ENCODE data around the gene ZNF593OS. TPM values are rescaled to one million over a fixed set of nuclear protein-coding genes. Genes with fewer than 3 reads are reported as not detected.

The ZNF593OS gene
- total and polyA plus RNA-seq, 2 of the 8 experiments (the other 6 are each of a cell fraction or from before 2014, with no cell fraction given) = not detected

- Histone ChIP-seq H2BK20ac (ENCODE audit: low read length) (no peak overlapping the region), H2BK5ac (ENCODE audit: low read depth, low read length) (0 out of 2 replicates have a peak overlapping the region, but pooled peaks have one; percentile 18), H2BK15ac (ENCODE audit: low read length) (no peak overlapping the region; the same call in 1 of the 2 replicates), H3K4me3 (ENCODE audit: extremely low read depth in 1 of 4, insufficient read depth in 2 of 4, low read depth in 3 of 4, low read length in 4 of 4) (no peak overlapping the region), H3K79me2 (ENCODE audit: control insufficient read depth in 1 of 2, insufficient read depth in 2 of 2, low read length in 2 of 2) (no peaks in the 10 kb centered on the region), H3K14ac (ENCODE audit: insufficient read length) (no peak overlapping the region), H2BK12ac (ENCODE audit: low read depth, low read length) (no peak overlapping the region), H4K5ac (ENCODE audit: insufficient read length, low read depth, low read length) (no peak overlapping the region), H3K4ac (replicated peaks; ENCODE audit: insufficient read length, low read depth, low read length) (peak overlapping the region; percentile 44), H3K56ac (replicated peaks; ENCODE audit: insufficient read length, low read depth, low read length) (no peak overlapping the region), H3K18ac (ENCODE audit: extremely low read depth, low read length) (no peak overlapping the region), H4K8ac (ENCODE audit: extremely low read depth, insufficient read depth, low read length) (no peak overlapping the region), H3K4me1 (replicated peaks in 1 of 4; ENCODE audit: control insufficient read depth in 3 of 4, insufficient read depth in 4 of 4, low read length in 3 of 4) (peaks cover 0 to 7% (median 2%) of the 10 kb centered on the region in 4 experiments; a peak in 3 of 7 replicates), H2AFZ (ENCODE audit: low read length) (no peak overlapping the region), H2AK5ac (ENCODE audit: low read depth, low read length) (no peak overlapping the region), H3K36me3 (ENCODE audit: control insufficient read depth in 2 of 4, insufficient read depth in 4 of 4, low read length in 3 of 4) (0 out of 8 replicates have a peak, but pooled peaks cover 0 to 6% (median 0%) of the 10 kb centered on the region in 4 experiments), H3K23ac (ENCODE audit: insufficient read length) (no peak overlapping the region), H3K27ac (ENCODE audit: low read depth, low read length) (no peak overlapping the region), H3K23me2 (ENCODE audit: low read depth, low read length) (no peaks in the 10 kb centered on the region; the same call in 1 of the 2 replicates), H2BK120ac (replicated peaks; ENCODE audit: low read depth, low read length) (no peak overlapping the region), H4K20me1 (replicated peaks in 1 of 2; ENCODE audit: control insufficient read depth in 1 of 2, insufficient read depth in 2 of 2, low read length in 2 of 2) (no peaks in the 10 kb centered on the region), H3K4me2 (ENCODE audit: insufficient read depth in 1 of 2, low read depth in 2 of 2, low read length in 2 of 2) (no peak overlapping the region), H3K79me1 (ENCODE audit: low read depth, low read length) (no peaks in the 10 kb centered on the region), H4K91ac (replicated peaks; ENCODE audit: insufficient read length, low read length) (no peak overlapping the region), H3K9me3 (ENCODE audit: insufficient read depth in 2 of 2, low read depth in 1 of 2, low read length in 1 of 2) (no peaks in the 10 kb centered on the region), H3K9ac (replicated peaks in 1 of 4; ENCODE audit: extremely low read depth in 1 of 4, low read depth in 3 of 4, low read length in 3 of 4) (no peak overlapping the region), H3K27me3 (replicated peaks in 1 of 4; ENCODE audit: control insufficient read depth in 3 of 4, extremely low read depth in 1 of 4, insufficient read depth in 3 of 4, low read length in 3 of 4) (no peaks in the 10 kb centered on the region)
- no peak for DNase-seq (ENCODE audit: low read depth in 1 of 2, low spot score in 2 of 2)
- CTCF ChIA-PET (ENCODE audit: partially characterized antibody) = interaction anchor here (0.6 to 12.6 kb wide), 9 partner anchors 12 to 345 kb away, joined by 3 to 159 read pairs (median 9); partner anchors contain the start of genes C1orf232, CEP85, CNKSR1 and ZNF593
- WGBS, 2 experiments (ENCODE audit: extremely low coverage in 1 of 2, insufficient coverage in 1 of 2, insufficient read length in 1 of 2, insufficient replicate concordance in 2 of 2, low coverage in 1 of 2, low lambda C conversion rate in 2 of 2, missing lambda C conversion rate in 1 of 2) = 82% methylated on average over 3 of the region's 3 CpGs; no CpG with 5 or more reads in 1 of the 2 experiments
- no peak for FAIRE-seq
- POLR2A ChIA-PET (ENCODE audit: partially characterized antibody) = interaction anchor here (0.6 to 3.2 kb wide), 3 partner anchors 13 to 88 kb away, joined by 3 to 22 read pairs (median 4); partner anchors contain the start of genes CEP85, CNKSR1 and SH3BGRL3
- no peak for TF ChIP-seq FOSL1 (IDR thresholded peaks at IDR 0.05; ENCODE audit: insufficient read depth, low read depth, low read length)
- no peak for TF ChIP-seq ZNF274 (IDR thresholded peaks at IDR 0.05; ENCODE audit: borderline replicate concordance, extremely low read depth, low read length)
- no peak for TF ChIP-seq TEAD4 (IDR thresholded peaks at IDR 0.05; ENCODE audit: low read depth, low read length)
- TF ChIP-seq RXRA (IDR thresholded peaks at IDR 0.05; ENCODE audit: insufficient read depth, low read depth, low read length) = no peak
- TF ChIP-seq CTBP2 (IDR thresholded peaks at IDR 0.05; ENCODE audit: borderline replicate concordance, insufficient read depth, insufficient read length, low read length) = no peak
- TF ChIP-seq KDM1A (IDR thresholded peaks at IDR 0.05; ENCODE audit: borderline replicate concordance, low read length) = no peak
- no peak for TF ChIP-seq TBP (IDR thresholded peaks at IDR 0.05; ENCODE audit: low read depth, low read length)
- TF ChIP-seq SUZ12 (IDR thresholded peaks at IDR 0.05; ENCODE audit: low read length) = no peak
- TF ChIP-seq NANOG (IDR thresholded peaks at IDR 0.05; ENCODE audit: insufficient read depth, low read depth, low read length, poor library complexity, severe bottlenecking) = no peak
- TF ChIP-seq CTCF (IDR thresholded peaks at IDR 0.05; ENCODE audit: control extremely low read depth in 1 of 3, insufficient read depth in 1 of 3, low read depth in 1 of 3, low read length in 3 of 3) = no peak
Measured at GRCh38 chr1:26191739-26192138, 20.1 kb upstream of the ZNF593OS start.

All from H1 (cell line).